Testis (tissue), 2 donors: Measurements from ENCODE around the gene ERBB4.

ENCODE experiments used
- CTCF ChIP-seq, 3 experiments: fragments of 450-650 bp in 2 of 3; fragments of 200-600 bp in 1 of 3; sonication (generic) in 1 of 3; IDR thresholded peaks; one replicate each; pipeline ENCODE4 v1.5.1; 2016 to 2019; ENCODE audit warnings: antibody characterized with exemption in 3 of 3, mild to moderate bottlenecking in 2 of 3, moderate library complexity in 1 of 3
- POLR2A ChIP-seq: fragments of 450-650 bp; IDR thresholded peaks from one replicate; pipeline ENCODE4 v1.6.1; 2017; ENCODE audit warnings: antibody characterized with exemption, mild to moderate bottlenecking, moderate library complexity

DNA sequence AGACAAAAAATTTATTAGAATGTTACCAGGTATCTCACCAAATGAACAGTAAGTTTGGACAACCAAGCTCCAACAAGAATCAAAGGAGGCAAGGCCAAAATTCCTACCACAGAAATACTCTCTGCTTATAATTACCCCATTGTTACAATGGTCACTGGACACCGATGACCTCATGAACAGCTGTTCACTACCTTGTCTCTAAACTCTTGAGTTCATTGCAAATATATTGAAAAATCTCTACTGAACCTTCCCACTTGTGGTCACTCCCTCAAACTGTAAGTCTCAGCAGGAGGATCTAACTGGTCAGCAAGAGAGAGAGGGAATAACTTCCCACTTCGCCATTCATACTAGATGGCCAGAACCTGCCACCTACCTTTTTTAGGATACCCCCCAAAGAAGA is 50.0 kb downstream of the ERBB4 start:
- no peak for TF ChIP-seq CTCF (IDR thresholded peaks at IDR 0.05)
- no peak for TF ChIP-seq POLR2A
